Tibial nerve (tissue), 4 donors: Measurements from ENCODE around the gene SELPLG. TPM values are rescaled to one million over a fixed set of nuclear protein-coding genes. Genes with fewer than 3 reads are reported as not detected.

ENCODE experiments used
- DNase-seq, 2 donors: peaks; one replicate each; pipeline ENCODE4 v3.0.0-alpha.2; 2019; ENCODE audit warnings: low spot score in 2 of 2
- H3K27ac ChIP-seq, 4 donors: fragments of 200-600 bp; sonication (generic) in 3 of 4; one replicate each; pipeline ENCODE4 v1.5.1; 2017 to 2019; ENCODE audit warnings: mild to moderate bottlenecking in 1 of 4
- H3K27me3 ChIP-seq, 2 donors: fragments of 200-600 bp; sonication (generic) in 1 of 2; one replicate each; pipeline versions ENCODE4 v1.5.1 to v1.6.0; 2017 to 2019
- H3K36me3 ChIP-seq, 3 donors: fragments of 200-600 bp; sonication (generic); one replicate each; pipeline ENCODE4 v1.5.1; 2018 to 2019
- H3K4me1 ChIP-seq, 4 donors: fragments of 200-600 bp; sonication (generic) in 3 of 4; one replicate each; pipeline ENCODE4 v1.5.1; 2017 to 2019
- H3K4me3 ChIP-seq, 4 donors: fragments of 200-600 bp; sonication (generic) in 3 of 4; one replicate each; pipeline ENCODE4 v1.5.1; 2017 to 2019; ENCODE audit warnings: mild to moderate bottlenecking in 1 of 4, moderate library complexity in 1 of 4
- H3K9me3 ChIP-seq, 4 donors: fragments of 200-600 bp; sonication (generic) in 3 of 4; one replicate each; pipeline ENCODE4 v1.5.1; 2017 to 2019
- EP300 ChIP-seq, 2 donors: sonication (generic); formaldehyde crosslinking; IDR thresholded peaks; one replicate each; pipeline ENCODE4 v1.6.1; 2017; ENCODE audit warnings: antibody characterized with exemption in 2 of 2, mild to moderate bottlenecking in 1 of 2
- POLR2A ChIP-seq, 2 donors: fragments of 450-650 bp; IDR thresholded peaks; one replicate each; pipeline ENCODE4 v1.6.1; 2017; ENCODE audit warnings: antibody characterized with exemption in 2 of 2, mild to moderate bottlenecking in 2 of 2, moderate library complexity in 2 of 2
- WGBS, 2 donors: methylation state at CpG; one replicate each; pipeline ENCODE4 v1.1.5; 2018; 5-methylcytosine and 5-hydroxymethylcytosine counted together
- total RNA-seq, 4 donors: library from RNA; depleted of rRNA; stranded (reverse); fragments of >200 nt; gene quantifications; one replicate each; pipeline ENCODE4 v1.1.0, GENCODE V29; 2016
- TF ChIP-seq, protein P1 (sequence below), 5 experiments: fragments of 200-600 bp in 3 of 5; fragments of 450-650 bp in 2 of 5; sonication (generic) in 3 of 5; IDR thresholded peaks; one replicate each; pipeline ENCODE4 v1.5.1; 2016 to 2019; ENCODE audit warnings: antibody characterized with exemption in 5 of 5, mild to moderate bottlenecking in 3 of 5, moderate library complexity in 2 of 5

SELPLG gene, protein sequence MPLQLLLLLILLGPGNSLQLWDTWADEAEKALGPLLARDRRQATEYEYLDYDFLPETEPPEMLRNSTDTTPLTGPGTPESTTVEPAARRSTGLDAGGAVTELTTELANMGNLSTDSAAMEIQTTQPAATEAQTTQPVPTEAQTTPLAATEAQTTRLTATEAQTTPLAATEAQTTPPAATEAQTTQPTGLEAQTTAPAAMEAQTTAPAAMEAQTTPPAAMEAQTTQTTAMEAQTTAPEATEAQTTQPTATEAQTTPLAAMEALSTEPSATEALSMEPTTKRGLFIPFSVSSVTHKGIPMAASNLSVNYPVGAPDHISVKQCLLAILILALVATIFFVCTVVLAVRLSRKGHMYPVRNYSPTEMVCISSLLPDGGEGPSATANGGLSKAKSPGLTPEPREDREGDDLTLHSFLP
- 10 to 100 TPM in 2 of 4 donors, 1 to 10 TPM in 2; 4.5 to 15.1 (median 9.2) TPM for total RNA-seq

DNA sequence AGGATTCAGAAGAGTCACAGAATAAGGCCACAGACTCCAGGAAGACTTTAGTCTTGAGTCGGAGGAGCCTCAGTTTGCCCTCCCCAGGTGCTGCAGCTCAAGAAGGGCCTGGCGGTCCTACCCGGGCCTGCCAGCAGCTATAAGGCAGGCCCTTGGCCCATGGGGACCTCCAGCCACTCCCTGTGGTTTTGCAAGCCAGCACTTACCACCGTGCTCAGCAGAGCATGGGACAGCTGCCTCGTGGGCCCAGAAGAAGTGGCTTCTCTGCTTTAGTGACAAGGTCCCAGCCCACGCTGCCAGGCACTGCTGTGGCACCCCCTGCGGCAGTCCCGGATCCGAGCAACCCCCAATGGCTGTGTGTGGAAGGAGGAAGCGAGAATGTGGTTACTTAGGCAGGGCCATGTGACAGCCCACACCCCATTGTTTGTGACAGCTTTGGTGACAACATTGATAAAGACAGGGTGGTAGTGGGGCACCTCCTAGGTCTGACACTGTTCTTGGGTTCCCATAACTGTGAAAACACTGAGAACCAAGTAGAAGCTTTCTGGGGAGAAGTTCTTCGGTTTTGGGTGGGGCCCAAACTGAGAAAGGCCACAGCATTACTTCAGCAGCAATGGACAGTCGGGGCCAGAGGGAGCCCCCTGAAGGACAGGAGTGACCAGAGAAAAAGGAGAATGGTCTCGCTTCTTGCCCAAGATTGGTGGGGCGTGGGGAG lies at the start of gene SELPLG:
SELPLG (minus strand) TSS at position 361 of the 715 bp plus-strand sequence. CDS start 9,587 bp downstream, outside the sequence.
- peak within 1 kb of the TSS in 3 of 4 donors; percentile 54 to 83 (median 74) for H3K27ac ChIP-seq
- peak in 1 of 2 donors; percentile 42 for DNase-seq
- no peaks in the 10 kb centered on the region for H3K9me3 ChIP-seq
- H3K27me3 ChIP-seq: no peaks in the 10 kb centered on the region
- H3K4me1 ChIP-seq: peaks cover 0 to 57% (median 54%) of the 10 kb centered on the region in 4 donors
- TF ChIP-seq POLR2A (IDR thresholded peaks at IDR 0.05) (peak in 1 of 2 donors; percentile 31), EP300 (IDR thresholded peaks at IDR 0.05) (peak in 1 of 2 donors; percentile 53)
- TF ChIP-seq, protein P1, sequence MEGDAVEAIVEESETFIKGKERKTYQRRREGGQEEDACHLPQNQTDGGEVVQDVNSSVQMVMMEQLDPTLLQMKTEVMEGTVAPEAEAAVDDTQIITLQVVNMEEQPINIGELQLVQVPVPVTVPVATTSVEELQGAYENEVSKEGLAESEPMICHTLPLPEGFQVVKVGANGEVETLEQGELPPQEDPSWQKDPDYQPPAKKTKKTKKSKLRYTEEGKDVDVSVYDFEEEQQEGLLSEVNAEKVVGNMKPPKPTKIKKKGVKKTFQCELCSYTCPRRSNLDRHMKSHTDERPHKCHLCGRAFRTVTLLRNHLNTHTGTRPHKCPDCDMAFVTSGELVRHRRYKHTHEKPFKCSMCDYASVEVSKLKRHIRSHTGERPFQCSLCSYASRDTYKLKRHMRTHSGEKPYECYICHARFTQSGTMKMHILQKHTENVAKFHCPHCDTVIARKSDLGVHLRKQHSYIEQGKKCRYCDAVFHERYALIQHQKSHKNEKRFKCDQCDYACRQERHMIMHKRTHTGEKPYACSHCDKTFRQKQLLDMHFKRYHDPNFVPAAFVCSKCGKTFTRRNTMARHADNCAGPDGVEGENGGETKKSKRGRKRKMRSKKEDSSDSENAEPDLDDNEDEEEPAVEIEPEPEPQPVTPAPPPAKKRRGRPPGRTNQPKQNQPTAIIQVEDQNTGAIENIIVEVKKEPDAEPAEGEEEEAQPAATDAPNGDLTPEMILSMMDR (IDR thresholded peaks at IDR 0.05): no peak
- 69 to 71% methylated on average over 14 of the region's 14 CpGs for WGBS, 2 donors
- no peaks in the 10 kb centered on the region for H3K36me3 ChIP-seq
- H3K4me3 ChIP-seq: peak within 1 kb of the TSS in 2 of 4 donors; percentile 40 to 41

DNA sequence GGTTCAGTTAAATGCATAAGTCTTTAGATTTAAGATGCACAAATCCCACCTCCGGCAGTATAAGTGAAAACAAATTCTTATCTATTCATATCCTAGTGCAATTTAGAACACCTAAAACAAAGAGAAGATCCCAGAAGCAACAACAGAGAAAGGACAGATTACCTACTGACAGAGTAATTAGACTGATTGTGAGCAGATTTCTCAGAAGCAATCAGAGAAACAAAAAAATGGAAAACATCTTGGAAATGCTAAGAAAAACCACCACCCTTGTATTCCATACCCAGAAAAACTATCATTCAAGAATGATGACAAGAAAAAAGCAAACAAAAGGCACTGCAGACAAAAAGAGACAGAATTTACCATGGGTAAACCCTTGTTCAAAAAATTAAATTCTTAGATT lies 47.6 kb upstream of the SELPLG start:
- H3K36me3 ChIP-seq: peaks cover 2 to 19% (median 5%) of the 10 kb centered on the region in 3 donors
- 93 to 100% methylated on average over 1 of the region's 1 CpG for WGBS, 2 donors
- H3K9me3 ChIP-seq: no peaks in the 10 kb centered on the region
- H3K27ac ChIP-seq: no peak overlapping the region
- H3K4me3 ChIP-seq: no peak overlapping the region
- TF ChIP-seq POLR2A (IDR thresholded peaks at IDR 0.05) (no peak), EP300 (IDR thresholded peaks at IDR 0.05) (no peak)
- TF ChIP-seq, protein P1 (IDR thresholded peaks at IDR 0.05): no peak
- H3K27me3 ChIP-seq: no peaks in the 10 kb centered on the region
- peaks cover 0 to 31% (median 11%) of the 10 kb centered on the region in 4 donors for H3K4me1 ChIP-seq
- DNase-seq: no peak

DNA sequence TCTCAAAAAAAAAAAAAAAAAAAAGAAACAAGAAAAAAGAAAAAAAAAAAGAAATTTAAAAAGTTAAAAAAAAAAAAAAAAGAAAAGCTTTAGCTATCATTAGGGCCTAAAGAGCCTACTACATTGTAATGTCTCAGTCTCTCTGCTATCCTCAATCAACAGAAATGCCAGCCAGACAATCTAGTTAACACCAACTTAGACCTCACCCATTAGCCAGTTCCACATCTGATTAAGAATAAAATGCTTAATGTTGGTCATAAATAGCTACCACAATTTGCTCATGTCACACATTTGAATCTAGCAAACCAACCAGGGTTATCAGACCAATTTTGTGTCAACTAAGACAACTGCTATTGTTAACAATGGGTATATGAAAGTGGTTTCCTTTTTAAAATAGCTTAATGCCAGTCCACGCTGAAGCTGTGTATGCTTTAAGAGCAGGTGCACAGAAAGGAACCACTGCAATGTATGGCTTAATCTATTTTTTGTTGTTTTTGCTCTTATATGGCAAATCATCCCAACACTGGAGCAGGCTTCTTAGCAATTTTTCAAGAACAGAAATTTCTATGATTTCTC lies 45.5 kb upstream of the SELPLG start:
- no peak for TF ChIP-seq POLR2A (IDR thresholded peaks at IDR 0.05)
- TF ChIP-seq EP300 (IDR thresholded peaks at IDR 0.05): no peak
- TF ChIP-seq, protein P1 (IDR thresholded peaks at IDR 0.05): no peak
- no peak for DNase-seq
- H3K9me3 ChIP-seq: no peaks in the 10 kb centered on the region
- no peaks in the 10 kb centered on the region for H3K27me3 ChIP-seq
- peaks cover 2 to 27% (median 5%) of the 10 kb centered on the region in 3 donors for H3K36me3 ChIP-seq
- 86 to 100% methylated on average over 1 of the region's 1 CpG for WGBS, 2 donors
- H3K27ac ChIP-seq: no peak overlapping the region
- H3K4me1 ChIP-seq: peaks cover 0 to 9% (median 0%) of the 10 kb centered on the region in 4 donors
- no peak overlapping the region for H3K4me3 ChIP-seq

DNA sequence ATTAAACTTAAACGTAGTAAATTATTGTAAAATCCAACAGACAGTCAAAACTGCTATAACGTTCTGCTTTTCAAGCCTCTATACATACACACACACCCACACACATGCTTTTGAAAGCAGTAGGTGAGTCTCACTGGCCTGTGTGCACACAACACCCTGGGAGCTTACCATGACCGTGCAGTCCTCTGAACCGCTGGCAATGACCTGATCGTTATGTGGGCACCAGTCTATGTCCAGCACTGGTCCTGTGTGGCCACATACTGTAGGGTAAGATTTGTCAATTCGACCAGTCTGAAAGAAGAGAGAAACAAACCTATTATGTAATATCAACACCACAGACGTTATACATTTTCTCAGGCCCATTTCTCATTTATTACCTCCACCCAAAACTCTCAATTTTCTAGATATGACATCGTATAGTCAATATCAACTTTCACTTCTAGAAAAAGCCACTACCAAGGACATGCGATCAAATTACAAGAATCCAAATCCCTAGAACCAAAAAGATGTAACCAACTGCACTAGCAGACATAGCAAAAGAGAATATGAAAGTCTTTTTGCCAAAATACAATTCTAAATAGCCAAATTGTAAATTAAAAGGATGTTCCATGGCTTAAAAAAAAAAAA lies 44.5 kb upstream of the SELPLG start:
- no peak overlapping the region for H3K4me3 ChIP-seq
- TF ChIP-seq, protein P1 (IDR thresholded peaks at IDR 0.05): no peak
- TF ChIP-seq EP300 (IDR thresholded peaks at IDR 0.05) (no peak), POLR2A (IDR thresholded peaks at IDR 0.05) (no peak)
- WGBS, 2 donors: 85 to 87% methylated on average over 9 of the region's 9 CpGs
- H3K27me3 ChIP-seq: no peaks in the 10 kb centered on the region
- peaks cover 0 to 3% (median 0%) of the 10 kb centered on the region in 4 donors for H3K4me1 ChIP-seq
- H3K36me3 ChIP-seq: peaks cover 2 to 31% (median 5%) of the 10 kb centered on the region in 3 donors
- no peak overlapping the region for H3K27ac ChIP-seq
- no peak for DNase-seq
- H3K9me3 ChIP-seq: no peaks in the 10 kb centered on the region
